B cell (primary cell): Measurements from ENCODE around the gene BICDL1. TPM values are rescaled to one million over a fixed set of nuclear protein-coding genes. Genes with fewer than 3 reads are reported as not detected.

Experiments
- ATAC-seq: fragments of 200-7000 bp; cut with Tn5 transposase; one replicate; pipeline ENCODE4 v1.10.0; 2021; ENCODE audit warnings: low read depth, mild to moderate bottlenecking, moderate number of reproducible peaks, moderate library complexity
- CTCF ChIA-PET: fragments of 350-600 bp; sonication (Branson Sonifier 250); formaldehyde crosslinking; loops from one replicate; lab custom pipeline; 2021; ENCODE audit warnings: antibody characterized with exemption, inconsistent platforms; lab: Charles Lee
- POLR2A ChIA-PET: fragments of 350-600 bp; sonication (Branson Sonifier 250); formaldehyde crosslinking; loops from one replicate; lab custom pipeline; 2021; ENCODE audit warnings: antibody characterized with exemption; lab: Charles Lee
- DNase-seq: peaks from one replicate; pipeline ENCODE4 v3.0.0; 2013
- H2AFZ ChIP-seq: 2 replicates; pipeline ENCODE4 v1.6.1; 2012; ENCODE audit warnings: mild to moderate bottlenecking, low read depth, low read length; ENCODE audit not compliant: insufficient read depth, poor library complexity, severe bottlenecking
- H3K27ac ChIP-seq, 2 donors: 1 replicate in 1 of 2; 2 replicates in 1 of 2; pipeline ENCODE4 v1.5.1; 2012 to 2013; ENCODE audit warnings: low read length in 2 of 2, mild to moderate bottlenecking in 2 of 2, moderate library complexity in 1 of 2
- H3K27me3 ChIP-seq, 4 experiments: fragments of 200-600 bp in 1 of 4; sonication (generic) in 1 of 4; replicated peaks in 1 of 4; 1 replicate in 2 of 4; 2 replicates in 2 of 4; pipeline versions ENCODE4 v1.6.1 to v1.7.0; 2013 to 2016; ENCODE audit warnings: low read length in 3 of 4, mild to moderate bottlenecking in 2 of 4, mixed read lengths in 1 of 4, moderate library complexity in 1 of 4; ENCODE audit not compliant: insufficient read depth in 4 of 4, control insufficient read depth in 3 of 4; ENCODE audit errors: control extremely low read depth in 1 of 4
- H3K36me3 ChIP-seq, 2 experiments: replicated peaks in 1 of 2; 1 replicate in 1 of 2; 2 replicates in 1 of 2; pipeline versions ENCODE4 v1.6.1 to v1.7.1; 2013; ENCODE audit warnings: low read length in 1 of 2; ENCODE audit not compliant: insufficient read depth in 2 of 2, control insufficient read depth in 1 of 2; ENCODE audit errors: control extremely low read depth in 1 of 2, extremely low read depth in 1 of 2
- H3K4me1 ChIP-seq, 2 donors: fragments of 200-600 bp in 1 of 2; sonication (generic) in 1 of 2; 1 replicate in 1 of 2; 2 replicates in 1 of 2; pipeline versions ENCODE4 v1.5.1 to v1.6.1; 2013 to 2017; ENCODE audit warnings: low read length in 2 of 2; ENCODE audit not compliant: control insufficient read depth in 2 of 2, insufficient read depth in 2 of 2
- H3K4me2 ChIP-seq: replicated peaks from 2 replicates; pipeline ENCODE3; 2012; ENCODE audit warnings: mild to moderate bottlenecking, low read depth, low read length; ENCODE audit not compliant: poor library complexity, severe bottlenecking
- H3K4me3 ChIP-seq, 5 experiments: fragments of 200-600 bp in 1 of 5; sonication (generic) in 1 of 5; 1 replicate in 3 of 5; 2 replicates in 2 of 5; pipeline versions ENCODE4 v1.5.1 to v1.7.0; 2011 to 2016; ENCODE audit warnings: low read length in 4 of 5, mild to moderate bottlenecking in 4 of 5, low read depth in 2 of 5, control low read depth in 1 of 5, moderate library complexity in 1 of 5; ENCODE audit not compliant: insufficient read depth in 1 of 5; ENCODE audit errors: control extremely low read depth in 1 of 5, extremely low read depth in 1 of 5
- H3K79me2 ChIP-seq: fragments of 200-600 bp; sonication (generic); one replicate; pipeline ENCODE4 v1.6.0; 2016; ENCODE audit warnings: low read length; ENCODE audit not compliant: control insufficient read depth, insufficient read depth
- H3K9ac ChIP-seq: fragments of 200-600 bp; sonication (generic); 2 replicates; pipeline ENCODE4 v1.6.1; 2017; ENCODE audit warnings: mild to moderate bottlenecking, low read length, moderate library complexity
- H3K9me3 ChIP-seq, 3 donors: one replicate each; pipeline versions ENCODE4 v1.6.1 to v1.7.1; 2013; ENCODE audit warnings: low read length in 2 of 3; ENCODE audit not compliant: control insufficient read depth in 2 of 3, insufficient read depth in 1 of 3; ENCODE audit errors: control extremely low read depth in 1 of 3
- H4K20me1 ChIP-seq: 2 replicates; pipeline ENCODE4 v1.6.0; 2012; ENCODE audit warnings: mild to moderate bottlenecking, low read length; ENCODE audit not compliant: insufficient read depth, control insufficient read depth, poor library complexity, severe bottlenecking
- H3K27ac Mint-ChIP-seq: one replicate; pipeline ENCODE4 v1.8.0; 2021; ENCODE audit warnings: mixed read lengths
- H3K27me3 Mint-ChIP-seq: one replicate; pipeline ENCODE4 v1.8.0; 2021; ENCODE audit warnings: mixed read lengths
- H3K4me1 Mint-ChIP-seq: one replicate; pipeline ENCODE4 v1.8.0; 2021; ENCODE audit warnings: mixed read lengths
- H3K4me3 Mint-ChIP-seq: one replicate; pipeline ENCODE4 v1.8.0; 2021; ENCODE audit warnings: mixed read lengths
- H3K9me3 Mint-ChIP-seq: one replicate; pipeline ENCODE4 v1.8.0; 2022; ENCODE audit warnings: mixed read lengths; ENCODE audit not compliant: insufficient read depth
- CTCF ChIP-seq: fragments of 200-600 bp; IDR thresholded peaks from one replicate; pipeline ENCODE4 v1.8.0; 2022; ENCODE audit warnings: antibody characterized with exemption, mild to moderate bottlenecking
- EZH2 ChIP-seq: IDR thresholded peaks from 2 replicates; pipeline ENCODE4 v1.6.1; 2012; ENCODE audit warnings: borderline replicate concordance, low read depth, mild to moderate bottlenecking, moderate library complexity, low read length; ENCODE audit not compliant: insufficient read depth, poor library complexity, severe bottlenecking
- WGBS: methylation state at CpG from one replicate; pipeline ENCODE4 v1.1.5; 2013; ENCODE audit warnings: missing lambda C conversion rate; ENCODE audit not compliant: insufficient coverage; 5-methylcytosine and 5-hydroxymethylcytosine counted together
- intact Hi-C: fragments of 100-400 bp; cut with micrococcal nuclease; formaldehyde crosslinking; loops from one replicate; pipeline ENCODE4 v1.10.0; 2022
- polyA plus RNA-seq: library from polyadenylated mRNA; depleted of rRNA; stranded (reverse); fragments of >200 nt; gene quantifications from 2 replicates; pipeline ENCODE4 v1.2.3, GENCODE V29; 2012
- total RNA-seq, 2 donors: library from RNA; stranded (reverse); fragments of 120-200 nt in 1 of 2; gene quantifications; 1 replicate in 1 of 2; 2 replicates in 1 of 2; pipeline versions ENCODE4 v1.2.3 to v1.2.4, GENCODE V29; 2013 to 2022

BICDL1 gene
- total and polyA plus RNA-seq, 2 donors (not counting 1 experiment from before 2014, with no cell fraction given) = 15.6 to 41.5 TPM

GRCh38 chr12:120086801-120087621, 98.0 kb downstream of the BICDL1 start:
- H3K9ac ChIP-seq = peak overlapping the region; percentile 59
- peaks cover 0 to under 1% of the 10 kb centered on the region in 2 experiments for H3K36me3 ChIP-seq
- H3K27me3 ChIP-seq = no peaks in the 10 kb centered on the region
- ChIA-PET CTCF (interaction anchor here (0.6 to 1.5 kb wide), 13 partner anchors 8 to 147 kb away, joined by 3 to 21 read pairs (median 4); partner anchors contain the start of genes BICDL1, RAB35 and RPLP0), POLR2A (interaction anchor here (0.8 to 1.4 kb wide), 7 partner anchors 24 to 215 kb away, joined by 3 to 12 read pairs (median 8); partner anchors contain the start of genes BICDL1, RNU4-2, RPLP0 and SIRT4)
- WGBS = 1% methylated on average over 55 of the region's 55 CpGs
- DNase-seq (peak; percentile 100), ATAC-seq (peak; percentile 91)
- peak overlapping the region; percentile 26 to 63 (median 43) for H3K4me3 ChIP-seq
- peaks cover 9 to 13% of the 10 kb centered on the region in 2 donors for H3K4me1 ChIP-seq
- peaks cover 16% of the 10 kb centered on the region for H3K4me1 Mint-ChIP-seq
- no peaks in the 10 kb centered on the region for H4K20me1 ChIP-seq
- peak overlapping the region; percentile 43 to 49 for H3K27ac ChIP-seq
- peak overlapping the region; percentile 88 for H3K27ac Mint-ChIP-seq
- no peaks in the 10 kb centered on the region for H3K27me3 Mint-ChIP-seq
- H3K4me2 ChIP-seq = peak overlapping the region; percentile 76
- no peaks in the 10 kb centered on the region for H3K9me3 ChIP-seq
- no peak for TF ChIP-seq EZH2
- peak; percentile 98 for TF ChIP-seq CTCF
- peak overlapping the region; percentile 81 for H3K4me3 Mint-ChIP-seq
- H3K79me2 ChIP-seq = no peaks in the 10 kb centered on the region
- intact Hi-C loops = loop anchor here (1.0 kb wide), 9 partner anchors 23 to 420 kb away; partner anchors contain the start of genes BICDL1, CIT, RAB35 and RNU4-1
- no peaks in the 10 kb centered on the region for H3K9me3 Mint-ChIP-seq
- H2AFZ ChIP-seq = peak overlapping the region; percentile 47

GRCh38 chr12:120089105-120089504, 100.1 kb downstream of the BICDL1 start:
- no peaks in the 10 kb centered on the region for H3K9me3 ChIP-seq
- no peak overlapping the region for H3K9ac ChIP-seq
- peaks cover 9 to 13% of the 10 kb centered on the region in 2 donors for H3K4me1 ChIP-seq
- H3K36me3 ChIP-seq = peaks cover 0 to 2% of the 10 kb centered on the region in 2 experiments
- 58% methylated on average over 8 of the region's 8 CpGs for WGBS
- Mint-ChIP-seq H3K27me3 (no peaks in the 10 kb centered on the region), H3K4me3 (no peak overlapping the region), H3K9me3 (no peaks in the 10 kb centered on the region), H3K27ac (no peak overlapping the region), H3K4me1 (peaks cover 16% of the 10 kb centered on the region)
- no peak for ATAC-seq
- no peak overlapping the region for H3K4me2 ChIP-seq
- H3K27ac ChIP-seq = no peak overlapping the region
- intact Hi-C loops = no loop called here
- H2AFZ ChIP-seq = no peak overlapping the region
- POLR2A ChIA-PET = no interaction called here
- H3K4me3 ChIP-seq = no peak overlapping the region
- no peak for DNase-seq
- no peaks in the 10 kb centered on the region for H3K79me2 ChIP-seq
- no peaks in the 10 kb centered on the region for H3K27me3 ChIP-seq
- no peaks in the 10 kb centered on the region for H4K20me1 ChIP-seq
- CTCF ChIA-PET = interaction anchor here (0.6 kb wide), 1 partner anchor 31 kb away, joined by 3 read pairs; no protein-coding TSS in a partner anchor
- no peak for TF ChIP-seq EZH2
- TF ChIP-seq CTCF = no peak
